HuH-7.5 (cell line): Measurements from ENCODE around the gene PPP1CA.
A peak's percentile ranks its signal among the peaks of the same experiment; 100 is the strongest.

Source experiments
- DNase-seq: peaks from one replicate; pipeline ENCODE4 v3.0.0; 2011; ENCODE audit warnings: low spot score

The PPP1CA gene

DNA sequence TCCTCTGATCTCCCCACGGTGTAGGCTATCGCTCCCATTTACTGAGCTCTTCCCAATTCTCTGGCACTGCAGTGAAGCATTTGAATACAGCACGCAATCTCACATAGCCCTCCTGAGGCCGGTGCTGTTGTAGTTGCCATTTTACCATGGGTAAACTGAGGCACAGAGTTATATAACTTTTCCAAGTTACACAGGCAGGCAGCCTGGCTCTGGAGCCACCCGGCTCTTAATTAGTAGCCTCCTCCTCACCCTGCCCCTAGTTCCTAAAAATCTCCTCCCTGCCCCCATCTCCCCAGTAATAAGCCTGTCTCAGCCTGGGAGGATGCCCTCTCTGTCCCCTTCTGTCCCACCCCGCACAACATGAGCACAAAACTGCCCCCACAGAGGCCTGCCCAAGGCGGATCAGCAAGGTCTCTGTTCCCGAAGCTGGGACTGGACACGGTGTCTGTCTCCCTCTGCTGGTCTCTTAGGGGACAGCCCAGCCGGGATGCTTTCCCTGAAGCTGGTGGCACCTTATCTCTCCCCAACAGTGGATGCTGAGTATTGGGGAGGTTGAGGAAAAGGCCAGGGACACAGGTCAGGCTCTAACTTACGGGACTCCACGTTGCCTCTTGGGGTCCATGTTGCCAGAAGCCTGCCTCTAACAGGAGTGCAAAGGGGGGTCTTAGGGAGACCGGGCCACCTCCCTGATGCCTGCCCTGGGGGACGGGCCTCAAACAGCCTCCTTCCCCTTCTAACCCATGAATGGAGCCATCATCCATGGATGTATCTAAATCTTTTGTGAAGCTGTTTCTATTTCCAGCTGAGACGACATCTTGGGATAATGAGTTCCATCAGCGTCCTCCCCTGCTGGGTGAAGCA, 19.2 kb downstream of the PPP1CA start:
- peak; percentile 97 for DNase-seq

DNA sequence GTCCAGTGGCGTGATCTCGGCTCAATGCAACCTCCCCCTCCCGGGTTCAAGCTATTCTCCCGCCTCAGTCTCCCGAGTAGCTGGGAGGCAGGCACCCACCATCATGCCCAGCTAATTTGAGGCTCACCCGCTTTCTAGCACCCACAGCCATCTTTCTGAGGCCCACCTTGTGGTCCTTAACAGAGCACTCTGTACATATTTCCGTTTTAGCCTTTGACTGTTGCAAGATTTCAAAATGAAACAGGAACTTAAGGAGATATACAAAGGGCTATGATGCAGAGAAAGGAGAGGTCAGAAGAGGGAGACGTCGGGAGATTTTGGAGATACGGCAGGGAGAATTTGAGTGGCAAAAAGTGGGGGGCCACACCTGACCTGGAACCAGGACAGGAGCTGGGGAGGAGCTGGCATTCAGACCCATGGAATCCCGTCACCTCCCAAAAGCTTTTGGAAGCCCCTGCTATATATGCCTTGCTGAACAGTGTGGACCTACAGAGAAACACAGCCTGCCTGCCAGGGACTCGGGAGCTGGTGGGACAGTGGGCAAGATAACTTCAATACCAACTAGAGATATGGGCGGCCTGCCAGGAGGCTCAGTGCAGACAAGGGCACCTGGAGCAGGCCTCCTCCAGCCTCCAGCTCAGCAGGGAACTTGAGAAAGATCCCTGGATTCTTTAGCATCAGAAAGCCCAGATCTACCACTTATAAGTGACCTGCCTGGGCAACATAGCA, 20.2 kb downstream of the PPP1CA start:
- DNase-seq = no peak

DNA sequence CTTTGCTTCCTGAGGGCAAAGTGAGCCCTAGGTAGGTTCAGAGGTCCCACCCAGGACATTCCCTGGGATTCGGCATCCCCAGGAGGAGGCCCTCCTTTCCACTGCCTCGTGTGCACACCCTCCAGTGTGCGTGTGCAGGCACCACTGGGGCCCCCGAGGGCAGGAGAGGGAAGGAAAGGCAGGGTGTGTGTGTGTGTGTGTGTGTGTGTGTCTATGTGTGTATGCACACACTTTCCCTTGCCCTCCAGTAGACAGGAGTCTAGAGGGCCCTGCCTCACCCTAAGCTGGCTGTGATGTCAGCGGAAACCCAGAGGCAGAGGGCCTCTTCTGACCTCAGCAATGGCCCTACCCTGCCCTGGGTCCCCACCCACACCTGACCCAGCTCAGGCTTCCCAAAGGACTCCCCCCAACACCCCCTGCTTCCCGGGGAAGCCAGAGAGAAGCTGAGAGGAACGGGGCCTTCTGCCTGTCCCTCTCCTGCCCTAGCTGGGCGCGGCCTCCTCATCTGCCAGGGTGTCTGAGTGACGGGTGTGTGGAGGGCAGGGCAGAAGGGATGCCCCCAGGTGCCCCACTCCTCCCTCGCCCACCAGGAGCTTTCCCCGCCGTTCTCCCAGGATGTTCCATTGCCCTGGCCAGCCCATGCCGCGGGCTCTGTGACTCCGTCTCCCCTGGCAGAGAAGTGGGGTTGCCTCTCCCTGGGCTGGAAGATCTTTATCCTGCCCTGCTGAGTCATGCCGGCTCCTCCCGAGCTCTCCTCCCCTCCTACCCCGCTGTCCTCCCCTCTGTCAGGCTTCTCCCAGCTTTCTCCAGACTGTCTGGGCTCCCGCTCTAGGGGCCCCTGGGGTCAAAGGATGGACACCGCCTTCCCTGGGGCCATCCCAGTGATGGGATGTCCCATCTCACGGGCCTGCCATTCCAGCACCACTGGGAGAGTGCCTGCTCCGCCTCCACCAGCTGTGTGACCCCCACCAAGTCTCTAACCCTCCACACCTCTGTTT, 22.3 kb downstream of the PPP1CA start:
- no peak for DNase-seq

DNA sequence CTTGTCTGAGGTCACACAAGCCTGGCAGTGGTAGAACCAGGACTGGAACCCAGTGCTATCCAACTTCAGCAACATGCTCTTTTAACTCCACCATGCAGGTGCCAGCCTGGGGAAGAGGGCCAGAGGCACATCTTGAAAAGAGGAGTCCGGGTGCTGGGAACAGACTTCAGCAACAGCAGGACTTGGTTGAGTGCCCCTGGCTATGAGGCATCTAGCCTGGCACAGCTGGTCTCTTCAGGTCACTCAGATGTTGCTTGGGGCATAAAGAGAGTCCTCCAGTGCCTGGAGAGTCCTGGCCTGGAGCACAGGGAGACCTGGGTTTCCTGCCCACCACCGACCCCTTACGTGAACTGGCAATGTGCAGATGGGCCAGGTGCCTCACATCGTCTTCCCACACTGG, 23.1 kb downstream of the PPP1CA start:
- no peak for DNase-seq

DNA sequence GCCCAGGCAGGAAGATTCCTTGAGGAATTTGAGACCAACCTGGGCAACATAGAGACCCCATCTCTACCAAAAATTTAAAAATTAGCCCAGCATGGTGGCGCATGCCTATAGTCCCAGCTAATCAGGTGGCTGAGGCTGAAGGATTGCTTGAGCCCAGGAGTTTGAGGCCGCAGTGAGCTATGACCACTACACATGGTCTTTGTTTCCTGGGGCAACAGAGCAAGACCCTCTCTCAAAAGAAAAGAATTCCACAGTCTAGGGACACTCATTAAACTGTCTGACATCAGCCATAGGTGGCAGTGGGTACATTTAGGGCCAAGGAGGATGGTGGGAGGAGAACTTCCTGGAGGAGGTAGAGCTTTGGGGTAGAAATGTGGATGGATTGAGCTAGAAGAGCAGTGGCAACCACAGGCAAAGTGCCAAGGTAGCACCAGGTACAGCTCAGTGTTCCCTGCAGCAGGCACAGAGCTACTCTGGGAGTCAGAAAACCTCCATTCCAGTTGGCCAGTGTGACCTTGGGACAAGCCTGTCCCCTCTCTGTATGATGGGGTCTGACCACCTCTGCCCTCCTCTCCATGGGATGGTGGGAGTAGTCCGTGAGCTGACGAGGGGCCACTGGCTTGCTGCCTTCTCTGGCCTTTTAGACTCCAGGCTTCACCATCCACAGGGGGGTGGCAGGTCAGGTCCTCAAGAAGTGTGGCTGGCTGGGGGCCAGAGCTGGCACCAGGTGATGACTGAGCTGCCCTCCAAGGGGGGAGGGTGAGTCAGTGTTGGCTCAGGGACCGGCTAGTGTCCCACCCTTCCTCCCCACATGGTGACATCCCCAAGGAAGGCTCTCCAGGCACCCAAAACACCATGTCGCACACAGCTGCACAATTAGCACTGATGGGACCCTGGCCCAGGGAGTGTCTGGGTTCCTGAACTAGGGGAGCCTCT, 24.5 kb downstream of the PPP1CA start:
- DNase-seq = no peak

DNA sequence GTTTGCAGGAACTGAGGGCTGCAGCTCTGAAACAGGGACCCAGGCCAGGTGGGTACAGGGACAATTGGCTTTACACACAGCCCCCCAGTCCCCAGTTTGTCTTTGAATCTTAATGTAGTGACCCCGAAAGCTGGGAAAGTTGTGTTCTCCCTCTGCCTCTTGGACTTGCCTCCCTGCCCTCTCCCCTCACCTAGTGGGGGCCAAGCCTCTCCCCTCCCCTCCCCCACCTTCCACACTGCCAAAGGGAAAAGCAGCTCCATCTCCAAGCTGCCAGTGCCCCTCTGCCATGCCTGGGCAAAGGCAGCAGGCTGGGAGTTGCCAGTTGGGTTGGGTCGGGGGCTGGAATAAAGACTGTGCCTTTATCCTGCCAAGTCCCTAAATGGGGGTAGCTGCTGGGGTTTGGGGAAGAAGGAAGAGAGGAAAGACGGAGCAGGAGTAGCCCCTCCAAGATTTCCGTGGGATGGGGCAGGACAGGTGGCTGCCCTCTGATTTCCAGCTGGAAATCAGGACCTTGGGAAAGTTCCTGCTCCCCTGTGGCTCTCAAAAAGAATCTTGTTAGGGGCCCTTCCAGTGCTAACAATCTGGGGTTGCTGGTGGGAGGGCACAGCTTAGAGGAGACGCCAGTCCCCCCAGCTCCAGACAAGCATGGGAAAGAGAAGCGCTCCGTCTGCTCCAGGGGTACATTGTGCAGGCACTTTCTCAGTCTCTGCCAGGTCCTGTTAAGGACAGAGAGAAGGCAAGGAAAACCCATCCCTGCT, 25.4 kb downstream of the PPP1CA start:
- DNase-seq = no peak

DNA sequence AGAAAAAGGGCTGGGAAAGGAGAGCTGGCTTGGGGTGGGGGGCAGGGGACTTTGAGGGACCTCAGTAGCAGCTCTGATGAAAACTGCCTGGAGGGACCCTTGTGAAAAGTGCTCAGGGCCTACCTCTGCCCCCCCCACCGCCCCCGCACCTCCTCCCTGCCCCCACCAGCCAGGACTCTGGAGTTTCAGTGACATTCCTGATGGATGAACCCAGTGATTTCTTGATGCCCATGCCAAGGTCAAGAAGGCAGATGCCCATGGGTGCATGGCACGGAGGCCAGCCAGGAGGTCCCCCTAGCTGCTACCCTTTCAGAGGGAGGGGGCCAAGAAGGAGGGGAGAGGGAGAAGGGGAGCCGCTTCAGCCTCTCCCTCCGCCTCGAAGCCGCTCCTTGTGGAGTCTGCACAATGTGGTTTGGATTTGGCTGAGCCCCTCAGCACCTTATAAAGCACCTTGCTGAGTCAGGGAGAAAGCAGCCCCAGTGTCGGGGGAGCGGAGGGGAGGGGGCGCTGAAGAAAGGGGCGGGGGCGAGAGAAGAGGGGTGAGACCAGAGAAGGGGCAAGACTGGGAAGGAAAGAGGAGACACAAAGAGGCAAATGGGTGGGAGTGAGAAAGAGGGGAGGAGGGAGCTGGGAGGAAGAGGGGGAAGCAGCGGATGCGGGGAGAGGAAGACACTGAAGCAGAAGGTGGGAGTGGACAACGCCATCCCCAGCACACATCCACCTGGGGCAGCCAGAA, 26.2 kb downstream of the PPP1CA start:
- no peak for DNase-seq

DNA sequence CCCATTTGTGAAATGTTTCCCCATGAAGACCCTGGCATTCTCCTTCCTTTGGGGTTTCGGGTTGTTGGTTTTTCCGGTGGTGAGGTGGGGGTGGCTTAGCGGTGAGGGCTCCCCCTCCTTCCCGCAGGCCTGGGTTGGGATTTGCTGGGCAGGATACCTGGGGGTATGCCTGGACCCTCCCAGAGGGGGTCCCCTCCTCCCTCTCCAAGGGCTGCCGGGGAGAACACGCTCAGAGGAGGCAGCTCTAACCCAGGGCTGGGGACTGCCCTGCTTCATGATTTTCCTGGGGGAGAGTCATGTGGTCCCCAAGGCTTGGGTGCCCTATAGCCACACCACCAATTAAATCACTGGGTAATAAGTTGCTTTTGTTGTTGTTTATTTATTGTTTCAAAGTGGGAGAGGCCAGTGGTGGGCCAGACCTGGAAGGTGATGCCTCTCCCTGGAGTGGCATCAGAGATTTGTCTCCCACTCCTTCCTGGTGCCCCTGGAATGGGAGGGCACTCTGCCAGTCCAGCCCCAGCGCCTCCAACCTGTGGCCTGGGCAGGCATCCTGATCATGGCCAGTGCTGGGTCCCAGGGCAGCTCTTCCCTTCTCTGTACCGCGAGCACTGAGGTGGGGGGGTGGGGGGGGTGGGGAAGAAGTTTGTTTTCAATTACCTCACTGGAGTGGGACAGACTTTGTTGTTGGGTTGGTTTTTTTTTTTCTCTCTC, 26.9 kb downstream of the PPP1CA start:
- DNase-seq = no peak

DNA sequence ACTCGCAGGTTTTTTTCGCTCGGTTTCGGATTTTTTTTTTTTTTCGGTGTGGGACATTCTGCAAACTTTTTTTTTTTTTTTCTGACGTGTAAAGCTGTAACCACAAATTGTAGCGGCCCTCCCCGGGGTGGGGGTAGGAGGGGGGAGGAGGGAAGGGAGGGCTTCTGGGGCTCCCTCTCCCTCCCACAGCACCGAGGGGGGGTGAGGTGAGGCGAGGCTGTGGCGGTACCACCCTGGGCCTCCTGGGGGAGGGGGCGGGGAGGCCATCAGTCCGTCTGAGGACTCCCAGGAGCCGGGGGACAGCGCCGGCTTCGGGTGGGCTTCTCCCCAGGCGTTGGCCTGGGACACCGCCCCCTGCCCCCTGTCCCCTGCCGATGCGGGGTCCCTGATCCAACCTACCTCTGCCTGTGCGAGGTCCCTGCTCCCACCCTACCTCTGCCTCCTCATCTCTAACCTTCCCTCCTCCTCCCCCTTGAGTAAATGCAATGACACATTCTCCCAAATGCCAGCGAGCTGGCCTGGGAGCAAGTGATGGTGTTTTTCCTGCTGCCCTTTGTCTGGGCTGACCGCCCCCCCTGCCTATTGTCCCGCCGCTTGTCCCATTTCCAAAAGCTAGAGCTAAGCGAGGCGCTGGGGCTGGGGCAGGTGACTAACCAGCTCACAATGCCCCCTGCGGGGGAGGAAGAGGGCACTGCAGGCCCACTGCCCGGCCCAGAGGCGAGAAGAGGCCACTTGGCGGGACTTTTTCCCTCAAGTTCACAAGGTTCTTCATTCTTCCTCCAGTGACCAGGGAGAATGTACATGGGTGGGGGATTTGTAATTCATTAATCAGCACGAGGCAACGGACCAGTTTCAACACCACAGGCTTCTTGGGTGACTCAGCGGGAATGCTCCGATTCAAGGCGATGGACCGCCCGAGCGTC, 27.7 kb downstream of the PPP1CA start:
- DNase-seq = peak; percentile 100

DNA sequence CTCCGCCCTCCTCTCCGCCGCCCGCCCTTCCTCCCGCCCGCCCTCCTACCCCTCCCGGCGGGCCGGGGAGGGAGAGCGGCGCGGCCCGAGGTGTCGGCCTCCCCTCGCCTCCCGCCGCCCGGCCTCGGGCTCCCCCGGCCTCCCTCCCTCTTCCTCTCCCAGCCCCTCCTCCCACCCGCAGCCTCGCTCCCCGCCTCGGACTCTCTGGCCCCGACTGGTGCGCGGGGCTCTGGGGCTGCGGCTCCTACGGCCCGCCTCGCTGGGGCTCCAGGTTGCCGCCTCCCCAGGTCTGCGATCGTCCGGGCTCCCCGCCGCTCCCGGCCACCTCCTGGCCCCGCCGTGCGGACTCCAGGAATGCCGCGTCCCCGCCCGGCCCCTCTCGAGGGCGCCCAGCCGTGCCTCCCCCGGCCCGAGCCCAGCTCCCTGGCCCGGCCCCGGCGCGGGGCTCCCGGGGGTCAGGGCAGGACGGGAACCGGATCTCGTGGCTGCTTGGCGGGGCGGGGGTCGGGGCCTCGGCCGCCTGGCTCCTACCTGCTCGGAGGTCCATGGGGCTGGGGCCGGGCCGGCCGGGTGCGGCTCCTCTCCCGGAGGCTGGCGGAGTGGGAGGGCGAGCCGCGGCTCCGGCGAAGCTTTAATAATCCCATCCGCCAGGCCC, 28.5 kb downstream of the PPP1CA start, which contains the start of gene CLCF1:
Gene CLCF1, minus strand, starts transcription at position 606 of the 655 bp plus-strand sequence. Its CDS starts 59 bp downstream, at position 547.
- DNase-seq = peak; percentile 98

DNA sequence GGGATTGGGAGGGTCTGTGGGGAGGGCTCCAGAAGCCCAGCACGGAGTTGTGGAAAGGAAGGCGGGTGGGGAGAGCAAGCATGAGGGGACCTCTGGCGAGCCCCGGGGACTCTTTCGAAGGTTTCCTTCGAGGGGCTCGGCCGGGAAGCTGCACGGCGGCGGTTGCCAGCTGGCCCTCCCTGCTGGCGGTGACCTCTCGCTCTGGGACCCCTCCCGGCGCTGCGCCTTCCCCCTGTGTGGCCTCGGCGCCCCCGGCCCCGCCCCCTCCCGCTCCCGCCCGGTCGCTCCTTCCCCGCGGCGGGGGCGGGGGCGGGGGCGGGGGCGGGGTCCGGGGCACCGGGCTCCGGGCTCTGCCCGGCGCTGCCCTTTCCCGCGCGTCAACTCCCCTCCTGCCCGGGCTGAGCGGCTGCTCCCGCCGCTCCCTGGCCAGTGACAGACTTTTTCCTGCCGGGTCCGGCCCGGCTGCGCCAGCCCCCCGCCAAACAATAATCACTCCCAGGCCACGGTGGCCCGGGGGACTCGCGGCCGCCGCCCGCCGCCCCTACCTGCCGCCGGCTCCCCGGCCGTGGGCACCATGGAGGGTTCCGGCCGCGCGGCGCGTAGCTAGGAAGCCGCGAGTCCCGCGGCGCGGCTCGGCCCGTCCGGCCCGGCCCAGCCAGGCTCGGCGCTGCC, 29.2 kb downstream of the PPP1CA start:
- DNase-seq = peak; percentile 93

DNA sequence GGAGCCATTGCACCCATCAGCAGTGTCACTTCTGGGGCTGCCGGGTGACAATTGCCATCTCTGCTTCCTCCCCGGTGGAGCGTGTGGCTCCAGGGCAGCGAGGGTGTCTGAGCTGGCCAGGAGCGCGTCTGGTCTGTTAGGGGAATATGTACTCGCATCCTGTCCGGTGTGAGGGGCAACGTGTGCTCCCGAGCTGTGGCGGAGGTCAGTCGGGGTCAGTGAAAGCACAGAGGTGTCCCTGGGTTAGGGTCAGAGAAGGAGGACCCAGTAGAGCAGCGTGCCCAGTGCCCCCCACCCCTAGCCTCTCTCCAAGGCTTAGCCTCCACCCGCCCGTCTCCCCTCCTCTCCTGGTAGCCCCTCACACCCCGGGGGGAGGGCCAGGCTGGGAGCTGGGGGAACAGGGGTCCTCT, 29.7 kb downstream of the PPP1CA start:
- DNase-seq = peak; percentile 90

DNA sequence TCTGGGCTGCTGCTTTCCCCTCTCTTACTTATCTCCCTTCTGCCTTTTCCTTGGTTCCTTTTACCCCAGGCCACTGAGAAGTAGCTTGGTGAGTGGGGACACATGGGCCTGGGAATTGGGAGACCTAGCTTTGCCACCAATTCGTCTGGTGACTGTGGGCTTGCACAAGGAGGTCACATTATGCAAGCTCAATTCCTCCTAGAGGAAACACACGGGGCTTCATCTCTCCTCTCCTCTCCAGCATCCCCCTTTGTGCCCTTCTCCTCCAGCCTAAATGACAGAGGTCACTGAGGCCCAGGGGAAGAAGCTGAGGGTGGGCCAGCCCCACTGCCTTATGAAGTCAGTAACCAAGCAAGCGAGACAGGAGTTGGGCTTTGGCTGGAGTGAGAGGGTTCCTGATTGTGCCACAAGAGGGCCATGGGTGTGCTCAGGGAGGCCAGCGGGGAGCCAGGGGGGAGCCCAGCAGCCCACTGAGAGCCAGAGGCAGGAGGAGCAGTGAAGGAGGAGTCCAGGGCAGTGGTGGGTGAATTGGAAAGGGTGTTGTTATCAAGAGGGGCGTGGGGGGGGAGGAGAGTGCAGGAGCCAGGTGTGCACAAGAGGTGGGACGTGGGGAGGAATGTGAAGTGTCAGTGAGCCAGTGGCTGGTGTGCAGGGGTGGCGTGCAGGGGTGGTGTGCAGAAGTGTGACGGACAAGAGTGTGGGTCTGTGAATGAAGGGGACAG, 30.3 kb downstream of the PPP1CA start:
- DNase-seq = peak; percentile 100

DNA sequence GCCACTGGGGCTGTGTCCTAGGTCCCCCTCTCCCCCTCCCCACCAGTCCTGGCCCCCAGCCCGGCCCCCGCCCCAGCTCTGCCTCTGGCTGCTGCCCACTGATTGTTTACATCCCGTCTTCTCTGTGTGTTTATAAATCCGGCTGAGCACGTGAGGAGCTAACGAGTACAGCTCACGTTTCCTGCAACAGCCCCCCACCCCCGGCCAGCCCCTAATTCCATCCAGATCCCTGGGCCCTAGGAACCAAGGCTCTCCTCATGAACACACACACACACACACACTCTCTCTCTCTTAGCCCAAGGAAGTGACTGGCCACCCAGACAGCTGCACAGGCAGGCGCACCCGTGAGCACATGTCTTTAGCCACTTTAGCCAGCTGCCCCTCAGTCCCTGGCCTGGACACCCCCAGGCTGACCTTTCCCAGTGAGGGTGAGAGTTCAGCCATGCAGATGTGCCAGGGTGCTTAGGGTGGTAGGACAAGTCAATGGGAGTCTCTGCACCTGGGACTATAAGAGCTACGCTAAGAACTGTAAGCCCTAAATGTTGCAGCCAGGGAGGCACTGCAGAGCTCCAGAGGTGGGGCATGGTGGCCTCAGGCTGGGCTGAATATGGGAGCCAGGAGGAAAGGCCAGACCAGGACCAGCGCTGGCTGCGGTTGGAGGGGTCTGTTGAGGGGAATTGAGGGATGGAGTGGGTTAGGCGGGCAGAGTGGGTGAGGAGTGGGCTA, 31.1 kb downstream of the PPP1CA start:
- no peak for DNase-seq

DNA sequence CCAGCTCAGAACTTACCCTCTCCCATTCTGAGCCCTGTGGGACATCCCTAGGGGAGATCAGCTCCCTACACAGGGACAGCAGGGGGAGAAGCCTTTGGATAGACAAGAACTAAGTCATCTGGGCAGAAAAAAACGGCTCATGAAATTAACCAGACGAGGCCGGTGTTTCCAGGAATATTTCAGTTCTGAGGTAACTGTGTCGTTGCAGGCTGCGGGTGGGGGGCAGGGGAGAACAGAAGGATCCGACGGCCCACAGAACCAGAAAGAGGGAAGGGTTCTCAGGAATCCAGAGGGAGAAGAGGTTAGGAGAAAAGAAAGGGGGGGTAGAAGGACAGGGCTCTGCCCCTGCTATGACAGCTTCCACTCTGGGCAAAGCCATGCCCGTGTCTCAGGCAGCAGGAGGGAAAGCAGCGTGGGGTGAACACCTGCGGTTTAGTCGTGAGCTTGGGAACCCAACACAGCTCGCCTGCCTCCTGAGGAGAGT, 31.8 kb downstream of the PPP1CA start:
- DNase-seq = no peak
